HEK293 (cell line): ENCODE results near the gene STK32C.

Source experiments
- CTCF ChIA-PET: fragments of 350-600 bp; formaldehyde crosslinking; extraction: SDS; loops from one replicate; lab custom pipeline; 2021; ENCODE audit warnings: antibody characterized with exemption; lab: Yijun Ruan, JAX
- POLR2A ChIA-PET: fragments of 300-600 bp; formaldehyde crosslinking; extraction: SDS; loops from one replicate; lab custom pipeline; 2020; ENCODE audit warnings: antibody characterized with exemption, inconsistent platforms; lab: Yijun Ruan, JAX
- H3K27ac ChIP-seq: fragments of 200-500 bp; sonication (Bioruptor generic); 2 replicates; pipeline ENCODE4 v1.5.1; 2014; ENCODE audit warnings: low read depth, low read length, control low read depth, inconsistent platforms; ENCODE audit errors: extremely low read depth
- H3K36me3 ChIP-seq, 2 experiments: fragments of 200-500 bp in 1 of 2; sonication (Bioruptor generic) in 1 of 2; 1 replicate in 1 of 2; 2 replicates in 1 of 2; pipeline ENCODE4 v1.5.1; 2014 to 2017; ENCODE audit warnings: inconsistent platforms in 2 of 2, low read length in 2 of 2; ENCODE audit not compliant: control insufficient read depth in 2 of 2, insufficient read depth in 1 of 2
- H3K4me1 ChIP-seq: fragments of 200-500 bp; sonication (Bioruptor generic); 2 replicates; pipeline ENCODE4 v1.5.1; 2014; ENCODE audit warnings: mild to moderate bottlenecking, low read length, inconsistent platforms; ENCODE audit not compliant: control insufficient read depth, insufficient read depth
- H3K4me3 ChIP-seq: 2 replicates; pipeline ENCODE4 v1.5.1; 2011; ENCODE audit warnings: low read depth, mild to moderate bottlenecking, control low read depth, low read length, moderate library complexity
- H3K9me3 ChIP-seq: fragments of 200-500 bp; sonication (Bioruptor generic); 2 replicates; pipeline ENCODE4 v1.5.1; 2014; ENCODE audit warnings: low read depth, low read length, inconsistent platforms; ENCODE audit not compliant: control insufficient read depth, insufficient read depth
- GFI1B ChIP-seq: fragments of 450-650 bp; formaldehyde crosslinking; IDR thresholded peaks from 2 replicates; pipeline ENCODE4 v1.5.1; 2016; ENCODE audit warnings: missing biosample characterization, missing genetic modification characterization
- GLIS1 ChIP-seq: fragments of 450-650 bp; formaldehyde crosslinking; IDR thresholded peaks from 2 replicates; pipeline ENCODE4 v1.5.1; 2016; ENCODE audit warnings: missing biosample characterization, missing genetic modification characterization
- HIC1 ChIP-seq: fragments of 450-650 bp; formaldehyde crosslinking; IDR thresholded peaks from 2 replicates; pipeline ENCODE4 v1.5.1; 2016; ENCODE audit warnings: missing biosample characterization, missing genetic modification characterization
- PRDM4 ChIP-seq: fragments of 450-650 bp; formaldehyde crosslinking; IDR thresholded peaks from 2 replicates; pipeline ENCODE4 v1.5.1; 2017; ENCODE audit warnings: missing biosample characterization, missing genetic modification characterization
- REST ChIP-seq: fragments of 450-650 bp; formaldehyde crosslinking; IDR thresholded peaks from 2 replicates; pipeline ENCODE4 v1.5.1; 2016; ENCODE audit warnings: missing biosample characterization, missing genetic modification characterization
- SCRT1 ChIP-seq: fragments of 450-650 bp; formaldehyde crosslinking; IDR thresholded peaks from 2 replicates; pipeline ENCODE4 v1.5.1; 2016; ENCODE audit warnings: missing biosample characterization, missing genetic modification characterization, borderline replicate concordance
- SCRT2 ChIP-seq: fragments of 450-650 bp; formaldehyde crosslinking; IDR thresholded peaks from 2 replicates; pipeline ENCODE4 v1.5.1; 2016; ENCODE audit warnings: missing biosample characterization, missing genetic modification characterization
- ZBTB44 ChIP-seq: fragments of 450-650 bp; IDR thresholded peaks from 2 replicates; pipeline ENCODE4 v1.5.1; 2018; ENCODE audit warnings: missing biosample characterization, mild to moderate bottlenecking, missing genetic modification characterization
- ZNF146 ChIP-seq: fragments of 450-650 bp; formaldehyde crosslinking; IDR thresholded peaks from 2 replicates; pipeline ENCODE4 v1.5.1; 2016; ENCODE audit warnings: missing biosample characterization, missing genetic modification characterization
- ZNF211 ChIP-seq: fragments of 450-650 bp; formaldehyde crosslinking; IDR thresholded peaks from 2 replicates; pipeline ENCODE4 v1.5.1; 2016; ENCODE audit warnings: low read depth, missing biosample characterization, missing genetic modification characterization
- ZNF248 ChIP-seq: fragments of 450-650 bp; formaldehyde crosslinking; IDR thresholded peaks from 2 replicates; pipeline ENCODE4 v1.5.1; 2017; ENCODE audit warnings: missing biosample characterization, missing genetic modification characterization
- ZNF426 ChIP-seq: fragments of 450-650 bp; formaldehyde crosslinking; IDR thresholded peaks from 2 replicates; pipeline ENCODE4 v1.5.1; 2017; ENCODE audit warnings: missing biosample characterization, missing genetic modification characterization, mild to moderate bottlenecking, inconsistent platforms, moderate library complexity
- ZNF433 ChIP-seq: fragments of 450-650 bp; formaldehyde crosslinking; IDR thresholded peaks from 2 replicates; pipeline ENCODE4 v1.5.1; 2016; ENCODE audit warnings: missing biosample characterization, missing genetic modification characterization, low read depth
- ZNF549 ChIP-seq: fragments of 450-650 bp; IDR thresholded peaks from 2 replicates; pipeline ENCODE4 v1.5.1; 2018; ENCODE audit warnings: missing biosample characterization, missing genetic modification characterization, mild to moderate bottlenecking, inconsistent platforms, moderate library complexity
- ZNF555 ChIP-seq: fragments of 450-650 bp; formaldehyde crosslinking; conservative IDR thresholded peaks from 2 replicates; pipeline ENCODE4 v1.5.1; 2017; ENCODE audit warnings: missing biosample characterization, mild to moderate bottlenecking, missing genetic modification characterization, inconsistent platforms
- ZNF585B ChIP-seq: fragments of 450-650 bp; formaldehyde crosslinking; IDR thresholded peaks from 2 replicates; pipeline ENCODE4 v1.5.1; 2016; ENCODE audit warnings: missing biosample characterization, missing genetic modification characterization
- ZNF785 ChIP-seq: fragments of 450-650 bp; formaldehyde crosslinking; IDR thresholded peaks from 2 replicates; pipeline ENCODE4 v1.5.1; 2016; ENCODE audit warnings: missing biosample characterization, missing genetic modification characterization
- ZSCAN5A ChIP-seq: fragments of 450-650 bp; formaldehyde crosslinking; IDR thresholded peaks from 2 replicates; pipeline ENCODE4 v1.5.1; 2016; ENCODE audit warnings: missing biosample characterization, missing genetic modification characterization

STK32C gene

GRCh38 chr10:132274986-132275385 is 32.8 kb downstream of the STK32C start (continued):
- peak; percentile 77 for TF ChIP-seq REST (tag by site-specific recombination)
- TF ChIP-seq ZNF426 (tag by site-specific recombination) = no peak
- TF ChIP-seq ZNF785 (tag by site-specific recombination) = no peak
- no peak for TF ChIP-seq ZNF248
- TF ChIP-seq GLIS1 (tag by site-specific recombination) = no peak
- TF ChIP-seq ZNF146 (tag by site-specific recombination) = no peak

GRCh38 chr10:132274581-132274980 is 33.2 kb downstream of the STK32C start:
- POLR2A ChIA-PET = no interaction called here
- Histone ChIP-seq H3K9me3 (no peaks in the 10 kb centered on the region), H3K36me3 (no peaks in the 10 kb centered on the region), H3K27ac (no peak overlapping the region), H3K4me3 (no peak overlapping the region), H3K4me1 (no peaks in the 10 kb centered on the region)
- CTCF ChIA-PET = no interaction called here
- TF ChIP-seq ZNF549 (tag by site-specific recombination) (no peak), GFI1B (tag by site-specific recombination) (no peak), ZSCAN5A (tag by site-specific recombination) (no peak), ZBTB44 (tag by site-specific recombination) (no peak), SCRT1 (tag by site-specific recombination) (peak; percentile 62; the same call in 1 of the 2 replicates), ZNF555 (tag by site-specific recombination) (no peak), ZNF585B (no peak), ZNF433 (tag by site-specific recombination) (no peak), ZNF211 (tag by site-specific recombination) (no peak), SCRT2 (tag by site-specific recombination) (peak; percentile 86)

GRCh38 chr10:132273966-132274365 is 33.8 kb downstream of the STK32C start:
- Histone ChIP-seq H3K36me3 (no peaks in the 10 kb centered on the region), H3K4me1 (no peaks in the 10 kb centered on the region), H3K27ac (no peak overlapping the region), H3K4me3 (no peak overlapping the region), H3K9me3 (no peaks in the 10 kb centered on the region)
- TF ChIP-seq PRDM4 (tag by site-specific recombination) (no peak), HIC1 (tag by site-specific recombination) (no peak)
- POLR2A ChIA-PET = no interaction called here
- CTCF ChIA-PET = no interaction called here
